ENCODE measurements around the gene GLCE. TPM values are rescaled to one million over a fixed set of nuclear protein-coding genes. Genes with fewer than 3 reads are reported as not detected.

Gene GLCE
- total RNA-seq = 10 to 100 TPM; 12.9 to 23.5 (median 15.4) TPM

- TF ChIP-seq CTCF (IDR thresholded peaks at IDR 0.05) = no peak
- DNase-seq (ENCODE audit: low spot score) (peak; percentile 87), ATAC-seq (ENCODE audit: low FRiP score) (peak; percentile 98)
These were observed at the start of gene GLCE for GRCh38 chr15:69160141-69160993. TSS of gene GLCE (plus strand) at chr15:69160635. CDS start at chr15:69255807, 95,172 bp downstream.

- ATAC-seq (ENCODE audit: low FRiP score) = no peak
- no peak for TF ChIP-seq CTCF (IDR thresholded peaks at IDR 0.05)
These were observed 46.0 kb upstream of the GLCE start for GRCh38 chr15:69114331-69114928.

GRCh38 chr15:69115031-69115430 lies 45.4 kb upstream of the GLCE start:
- DNase-seq (ENCODE audit: low spot score) (no peak), ATAC-seq (ENCODE audit: low FRiP score) (no peak)
- no peak for TF ChIP-seq CTCF (IDR thresholded peaks at IDR 0.05)

More at GRCh38 chr15:69114331-69114928, 46.0 kb upstream of the GLCE start:
- no peak for DNase-seq (ENCODE audit: low spot score)

- TF ChIP-seq CTCF (IDR thresholded peaks at IDR 0.05) = no peak
- DNase-seq (ENCODE audit: low spot score) = no peak
- ATAC-seq (ENCODE audit: low FRiP score) = no peak
These were observed 44.0 kb upstream of the GLCE start for GRCh38 chr15:69116391-69116790.

- ATAC-seq (ENCODE audit: low FRiP score) (no peak), DNase-seq (ENCODE audit: low spot score) (no peak)
- TF ChIP-seq CTCF (IDR thresholded peaks at IDR 0.05) = no peak
These were observed 43.0 kb upstream of the GLCE start for GRCh38 chr15:69117431-69117871.

- no peak for TF ChIP-seq CTCF (IDR thresholded peaks at IDR 0.05)
- no peak for DNase-seq (ENCODE audit: low spot score)
- no peak for ATAC-seq (ENCODE audit: low FRiP score)
These were observed 42.3 kb upstream of the GLCE start for GRCh38 chr15:69118089-69118488.

Measured in omental fat pad (tissue), 4 donors.